ENCODE measurements around the gene LRSAM1. TPM values are rescaled to one million over a fixed set of nuclear protein-coding genes. Genes with fewer than 3 reads are reported as not detected.
A peak's percentile ranks its signal among the peaks of the same experiment; 100 is the strongest.

The LRSAM1 gene
- total RNA-seq, 1 donor from 2014 or later: 6.7 TPM

GRCh38 chr9:127426756-127427155 is 24.6 kb upstream of the LRSAM1 start:
- no peak overlapping the region for H3K4me3 ChIP-seq
- peaks cover 61% of the 10 kb centered on the region for H3K79me2 ChIP-seq (ENCODE audit: low read depth)
- Mint-ChIP-seq H3K9me3 (no peaks in the 10 kb centered on the region), H3K4me3 (peak overlapping the region; percentile 100), H3K4me1 (peaks cover 40% of the 10 kb centered on the region), H3K27me3 (ENCODE audit: insufficient read depth, low read depth) (peaks cover 2% of the 10 kb centered on the region), H3K36me3 (peaks cover 10% of the 10 kb centered on the region), H3K27ac (no peak overlapping the region)
- H3F3A ChIP-seq (ENCODE audit: low read depth): no peaks in the 10 kb centered on the region
- no peak overlapping the region for H3K27ac ChIP-seq
- no peaks in the 10 kb centered on the region for H3K27me3 ChIP-seq
- no peak overlapping the region for H3K9ac ChIP-seq
- no peaks in the 10 kb centered on the region for H4K20me1 ChIP-seq (ENCODE audit: low read depth)
- H3K4me1 ChIP-seq: peaks cover 15% of the 10 kb centered on the region
- no peaks in the 10 kb centered on the region for H3K36me3 ChIP-seq
- no peak overlapping the region for H3K4me2 ChIP-seq
- no peak for DNase-seq (ENCODE audit: low spot score)
- TF ChIP-seq CTCF (IDR thresholded peaks at IDR 0.05): no peak
- TF ChIP-seq EZH2 (IDR thresholded peaks at IDR 0.05): no peak
- TF ChIP-seq EZH2phosphoT487 (IDR thresholded peaks at IDR 0.05): no peak
- H3K9me3 ChIP-seq (ENCODE audit: low read depth): no peaks in the 10 kb centered on the region
- H2AFZ ChIP-seq (replicated peaks): no peak overlapping the region

- Histone ChIP-seq H3K9me3 (ENCODE audit: low read depth) (no peaks in the 10 kb centered on the region), H3K79me2 (ENCODE audit: low read depth) (peaks cover 45% of the 10 kb centered on the region), H3K4me2 (no peak overlapping the region), H3K27me3 (no peaks in the 10 kb centered on the region), H3K4me1 (peaks cover 5% of the 10 kb centered on the region), H4K20me1 (ENCODE audit: low read depth) (no peaks in the 10 kb centered on the region), H2AFZ (replicated peaks) (no peak overlapping the region), H3F3A (ENCODE audit: low read depth) (no peaks in the 10 kb centered on the region), H3K9ac (peak overlapping the region; percentile 8), H3K36me3 (no peaks in the 10 kb centered on the region), H3K27ac (no peak overlapping the region), H3K4me3 (no peak overlapping the region)
- Mint-ChIP-seq H3K4me1 (peaks cover 26% of the 10 kb centered on the region), H3K27me3 (ENCODE audit: insufficient read depth, low read depth) (peaks cover 2% of the 10 kb centered on the region), H3K36me3 (peaks cover 13% of the 10 kb centered on the region), H3K9me3 (no peaks in the 10 kb centered on the region), H3K27ac (no peak overlapping the region), H3K4me3 (no peak overlapping the region)
- TF ChIP-seq EZH2phosphoT487 (IDR thresholded peaks at IDR 0.05): no peak
- no peak for TF ChIP-seq EZH2 (IDR thresholded peaks at IDR 0.05)
- no peak for TF ChIP-seq CTCF (IDR thresholded peaks at IDR 0.05)
- DNase-seq (ENCODE audit: low spot score): no peak
These were observed 23.0 kb upstream of the LRSAM1 start for GRCh38 chr9:127428348-127428747.

- no peak overlapping the region for H3K4me3 Mint-ChIP-seq
- H3K27ac Mint-ChIP-seq: no peak overlapping the region
- no peaks in the 10 kb centered on the region for H3K36me3 ChIP-seq
- H2AFZ ChIP-seq (replicated peaks): no peak overlapping the region
- TF ChIP-seq EZH2 (IDR thresholded peaks at IDR 0.05): no peak
- TF ChIP-seq CTCF (IDR thresholded peaks at IDR 0.05): no peak
- no peak for TF ChIP-seq EZH2phosphoT487 (IDR thresholded peaks at IDR 0.05)
- no peaks in the 10 kb centered on the region for H3F3A ChIP-seq (ENCODE audit: low read depth)
- H3K4me1 Mint-ChIP-seq: peaks cover 11% of the 10 kb centered on the region
- H4K20me1 ChIP-seq (ENCODE audit: low read depth): no peaks in the 10 kb centered on the region
- peaks cover 24% of the 10 kb centered on the region for H3K36me3 Mint-ChIP-seq
- peaks cover 32% of the 10 kb centered on the region for H3K79me2 ChIP-seq (ENCODE audit: low read depth)
- no peak overlapping the region for H3K9ac ChIP-seq
- H3K27ac ChIP-seq: no peak overlapping the region
- no peak overlapping the region for H3K4me3 ChIP-seq
- H3K4me1 ChIP-seq: peaks cover under 1% of the 10 kb centered on the region
- H3K27me3 ChIP-seq: no peaks in the 10 kb centered on the region
- no peaks in the 10 kb centered on the region for H3K27me3 Mint-ChIP-seq (ENCODE audit: insufficient read depth, low read depth)
- no peak for DNase-seq (ENCODE audit: low spot score)
- no peak overlapping the region for H3K4me2 ChIP-seq
- H3K9me3 ChIP-seq (ENCODE audit: low read depth): no peaks in the 10 kb centered on the region
- H3K9me3 Mint-ChIP-seq: no peaks in the 10 kb centered on the region
These were observed 20.9 kb upstream of the LRSAM1 start for GRCh38 chr9:127430415-127430814.
